NT2/D1 (cell line): ENCODE data around the gene CCNK.
A peak's percentile ranks its signal among the peaks of the same experiment; 100 is the strongest.

ENCODE experiments used
- DNase-seq: peaks from one replicate; pipeline ENCODE4 v3.0.0-alpha.2; 2011; ENCODE audit warnings: low read depth, low spot score
- H3K27me3 ChIP-seq: 2 replicates; pipeline ENCODE4 v1.6.0; 2011; ENCODE audit warnings: mild to moderate bottlenecking; ENCODE audit not compliant: insufficient read length, insufficient read depth
- H3K36me3 ChIP-seq: 2 replicates; pipeline ENCODE4 v1.6.1; 2011; ENCODE audit warnings: mild to moderate bottlenecking, low read length, mixed read lengths; ENCODE audit not compliant: insufficient read depth, insufficient read length
- H3K4me1 ChIP-seq: 2 replicates; pipeline ENCODE4 v1.5.1; 2011; ENCODE audit not compliant: insufficient read depth, insufficient read length
- H3K4me3 ChIP-seq: 2 replicates; pipeline ENCODE4 v1.5.1; 2011; ENCODE audit warnings: low read depth; ENCODE audit not compliant: insufficient read length
- H3K9ac ChIP-seq: 2 replicates; pipeline ENCODE4 v1.6.0; 2011; ENCODE audit warnings: low read depth; ENCODE audit not compliant: insufficient read length
- H3K9me3 ChIP-seq: 2 replicates; pipeline ENCODE4 v1.5.1; 2011; ENCODE audit warnings: mild to moderate bottlenecking, low read length; ENCODE audit not compliant: insufficient read depth
- SUZ12 ChIP-seq: IDR thresholded peaks from 2 replicates; pipeline ENCODE4 v1.6.1; 2011; ENCODE audit not compliant: insufficient read length, insufficient read depth; ENCODE audit errors: extremely low read depth
- YY1 ChIP-seq: IDR thresholded peaks from 2 replicates; pipeline ENCODE4 v1.6.1; 2011; ENCODE audit not compliant: insufficient read length, insufficient read depth
- ZNF274 ChIP-seq: IDR thresholded peaks from 2 replicates; pipeline ENCODE4 v1.6.1; 2011; ENCODE audit warnings: mild to moderate bottlenecking, low read depth, low read length

CCNK gene

GRCh38 chr14:99541677-99542470 is 60.7 kb downstream of the CCNK start:
- Histone ChIP-seq H3K4me1 (peaks cover 35% of the 10 kb centered on the region), H3K4me3 (no peak overlapping the region), H3K36me3 (no peaks in the 10 kb centered on the region), H3K9me3 (no peaks in the 10 kb centered on the region), H3K27me3 (no peaks in the 10 kb centered on the region), H3K9ac (peak overlapping the region; percentile 10)
- TF ChIP-seq YY1 = no peak
- no peak for TF ChIP-seq SUZ12
- TF ChIP-seq ZNF274 = no peak
- DNase-seq = no peak

- Histone ChIP-seq H3K36me3 (no peaks in the 10 kb centered on the region), H3K9ac (no peak overlapping the region), H3K27me3 (no peaks in the 10 kb centered on the region), H3K9me3 (no peaks in the 10 kb centered on the region), H3K4me3 (no peak overlapping the region), H3K4me1 (peaks cover 29% of the 10 kb centered on the region)
- TF ChIP-seq ZNF274 = no peak
- TF ChIP-seq YY1 = no peak
- no peak for DNase-seq
These were observed 61.4 kb downstream of the CCNK start for GRCh38 chr14:99542566-99542965.

GRCh38 chr14:99543370-99543769 is 62.2 kb downstream of the CCNK start:
- H3K9me3 ChIP-seq = no peaks in the 10 kb centered on the region
- H3K36me3 ChIP-seq = no peaks in the 10 kb centered on the region
- no peak for DNase-seq
- no peak overlapping the region for H3K4me3 ChIP-seq
- TF ChIP-seq SUZ12 (no peak), ZNF274 (no peak), YY1 (no peak)
- H3K9ac ChIP-seq = no peak overlapping the region
- peaks cover 23% of the 10 kb centered on the region for H3K4me1 ChIP-seq
- H3K27me3 ChIP-seq = no peaks in the 10 kb centered on the region

- no peak for DNase-seq
- no peak for TF ChIP-seq YY1
- TF ChIP-seq SUZ12 = no peak
- H3K4me3 ChIP-seq = no peak overlapping the region
- H3K4me1 ChIP-seq = peaks cover 22% of the 10 kb centered on the region
- no peaks in the 10 kb centered on the region for H3K9me3 ChIP-seq
- no peaks in the 10 kb centered on the region for H3K36me3 ChIP-seq
- H3K27me3 ChIP-seq = no peaks in the 10 kb centered on the region
- H3K9ac ChIP-seq = no peak overlapping the region
These were observed 62.8 kb downstream of the CCNK start for GRCh38 chr14:99543985-99544384.

GRCh38 chr14:99544991-99545390 is 63.8 kb downstream of the CCNK start:
- Histone ChIP-seq H3K9ac (no peak overlapping the region), H3K9me3 (no peaks in the 10 kb centered on the region), H3K4me3 (no peak overlapping the region), H3K27me3 (no peaks in the 10 kb centered on the region), H3K4me1 (peaks cover 26% of the 10 kb centered on the region), H3K36me3 (no peaks in the 10 kb centered on the region)
- no peak for DNase-seq
- TF ChIP-seq SUZ12 (no peak), YY1 (no peak), ZNF274 (no peak)

- Histone ChIP-seq H3K36me3 (peaks cover 1% of the 10 kb centered on the region), H3K4me3 (no peak overlapping the region), H3K9ac (no peak overlapping the region), H3K9me3 (no peaks in the 10 kb centered on the region), H3K4me1 (peaks cover 24% of the 10 kb centered on the region), H3K27me3 (no peaks in the 10 kb centered on the region)
- TF ChIP-seq YY1 (no peak), SUZ12 (no peak), ZNF274 (no peak)
- no peak for DNase-seq
These were observed 64.4 kb downstream of the CCNK start for GRCh38 chr14:99545586-99545985.

- no peak overlapping the region for H3K9ac ChIP-seq
- H3K9me3 ChIP-seq = no peaks in the 10 kb centered on the region
- H3K36me3 ChIP-seq = peaks cover 4% of the 10 kb centered on the region
- TF ChIP-seq SUZ12 (no peak), ZNF274 (no peak), YY1 (no peak)
- H3K4me1 ChIP-seq = peaks cover 25% of the 10 kb centered on the region
- no peaks in the 10 kb centered on the region for H3K27me3 ChIP-seq
- no peak overlapping the region for H3K4me3 ChIP-seq
- DNase-seq = no peak
These were observed 65.1 kb downstream of the CCNK start for GRCh38 chr14:99546234-99546879.
